AG09309 (cell line): ENCODE data around the gene CLDN14.

Experiments
- DNase-seq: peaks from one replicate; pipeline ENCODE4 v3.0.0-alpha.2; 2010; ENCODE audit warnings: low read depth
- H3K4me3 ChIP-seq: 2 replicates; pipeline ENCODE4 v1.5.1; 2011; ENCODE audit warnings: mild to moderate bottlenecking, low read depth, low read length, moderate library complexity; ENCODE audit not compliant: control insufficient read depth
- CTCF ChIP-seq: IDR thresholded peaks from 2 replicates; pipeline ENCODE4 v1.5.1; 2011; ENCODE audit warnings: mild to moderate bottlenecking, low read depth, low read length, inconsistent platforms; ENCODE audit not compliant: insufficient read depth, control insufficient read depth; ENCODE audit errors: missing control alignments

Gene CLDN14

GRCh38 chr21:36464590-36464989 lies 15.3 kb downstream of the CLDN14 start:
- no peak for DNase-seq
- no peak for TF ChIP-seq CTCF
- no peak overlapping the region for H3K4me3 ChIP-seq

GRCh38 chr21:36463991-36464390 lies 15.9 kb downstream of the CLDN14 start:
- TF ChIP-seq CTCF: no peak
- H3K4me3 ChIP-seq: no peak overlapping the region
- no peak for DNase-seq

GRCh38 chr21:36463204-36463603 lies 16.7 kb downstream of the CLDN14 start:
- TF ChIP-seq CTCF: no peak
- no peak for DNase-seq
- H3K4me3 ChIP-seq: no peak overlapping the region

- no peak for TF ChIP-seq CTCF
- DNase-seq: no peak
- no peak overlapping the region for H3K4me3 ChIP-seq
These were observed 17.9 kb downstream of the CLDN14 start for GRCh38 chr21:36461918-36462486.

- DNase-seq: no peak
- no peak overlapping the region for H3K4me3 ChIP-seq
- TF ChIP-seq CTCF: no peak
These were observed 18.5 kb downstream of the CLDN14 start for GRCh38 chr21:36461277-36461917.

GRCh38 chr21:36460866-36461265 lies 19.1 kb downstream of the CLDN14 start:
- no peak overlapping the region for H3K4me3 ChIP-seq
- no peak for DNase-seq
- no peak for TF ChIP-seq CTCF
